Endothelial cell of umbilical vein (primary cell): ENCODE data around the gene IL17RD. TPM values are rescaled to one million over a fixed set of nuclear protein-coding genes. Genes with fewer than 3 reads are reported as not detected.

Experiments used
- BruUV-seq: library from RNA; stranded (reverse); fragments of 400-500 nt; replicated peaks from 2 replicates; lab custom pipeline; 2021; lab: Mats Ljungman, UMichigan
- CTCF ChIA-PET: fragments of 300-600, 350-600 bp; sonication (Branson Sonifier 250); formaldehyde crosslinking; loops from one replicate; lab custom pipeline; 2021; ENCODE audit warnings: antibody characterized with exemption, inconsistent platforms; lab: Charles Lee
- POLR2A ChIA-PET: fragments of 300-600, 350-600 bp; sonication (Branson Sonifier 250); formaldehyde crosslinking; loops from one replicate; lab custom pipeline; 2021; ENCODE audit warnings: antibody characterized with exemption, inconsistent platforms; lab: Charles Lee
- DNase-seq: peaks from one replicate; pipeline ENCODE4 v3.0.0-alpha.2; 2011; ENCODE audit warnings: low read depth, low spot score
- FAIRE-seq: peaks from 2 replicates; lab custom pipeline; 2011; peaks lifted over from hg19 to GRCh38; lab: Jason Lieb, UNC
- H2AFZ ChIP-seq: 2 replicates; pipeline ENCODE4 v1.6.0; 2012; ENCODE audit warnings: low read depth, low read length, control low read depth, inconsistent platforms
- H3K27ac ChIP-seq: 2 replicates; pipeline ENCODE4 v1.5.1; 2011; ENCODE audit warnings: low read depth, mild to moderate bottlenecking, control low read depth, low read length, moderate library complexity; ENCODE audit not compliant: insufficient read depth
- H3K27me3 ChIP-seq, 2 experiments: 2 replicates each; pipeline versions ENCODE4 v1.6.0 to v1.6.1; 2011; ENCODE audit warnings: low read length in 2 of 2, mixed read lengths in 1 of 2; ENCODE audit not compliant: control insufficient read depth in 2 of 2, insufficient read depth in 2 of 2
- H3K36me3 ChIP-seq, 2 experiments: 2 replicates in 1 of 2; 3 replicates in 1 of 2; pipeline ENCODE4 v1.5.1; 2011; ENCODE audit warnings: low read length in 2 of 2, mild to moderate bottlenecking in 1 of 2, moderate library complexity in 1 of 2; ENCODE audit not compliant: control insufficient read depth in 2 of 2, insufficient read depth in 2 of 2; ENCODE audit errors: extremely low read depth in 1 of 2
- H3K4me1 ChIP-seq: 3 replicates; pipeline ENCODE4 v1.5.1; 2011; ENCODE audit warnings: mild to moderate bottlenecking, low read length; ENCODE audit not compliant: control insufficient read depth, insufficient read depth; ENCODE audit errors: extremely low read depth
- H3K4me2 ChIP-seq: 2 replicates; pipeline ENCODE4 v1.6.1; 2011; ENCODE audit warnings: low read length, control low read depth, mixed read lengths; ENCODE audit not compliant: insufficient read depth
- H3K4me3 ChIP-seq, 3 experiments: fragments of 200-600 bp in 1 of 3; sonication (generic), shearing (Covaris generic) in 1 of 3; replicated peaks in 1 of 3; 2 replicates each; pipeline ENCODE4 v1.5.1; 2011 to 2016; ENCODE audit warnings: control low read depth in 3 of 3, low read length in 3 of 3, mild to moderate bottlenecking in 2 of 3, inconsistent platforms in 1 of 3, low read depth in 1 of 3, moderate library complexity in 1 of 3; ENCODE audit not compliant: insufficient read depth in 1 of 3
- H3K79me2 ChIP-seq: 2 replicates; pipeline ENCODE4 v1.6.0; 2012; ENCODE audit warnings: low read length, inconsistent platforms; ENCODE audit not compliant: control insufficient read depth, insufficient read depth
- H3K9ac ChIP-seq: replicated peaks from 2 replicates; pipeline ENCODE3; 2011; ENCODE audit warnings: low read length, control low read depth; ENCODE audit not compliant: insufficient read depth; ENCODE audit errors: extremely low read depth
- H3K9me1 ChIP-seq: replicated peaks from 3 replicates; pipeline ENCODE4 v1.6.0; 2011; ENCODE audit warnings: mild to moderate bottlenecking, low read length; ENCODE audit not compliant: control insufficient read depth, insufficient read depth; ENCODE audit errors: extremely low read depth
- H3K9me3 ChIP-seq: replicated peaks from 2 replicates; pipeline ENCODE4 v1.5.1; 2012; ENCODE audit warnings: low read length, inconsistent platforms; ENCODE audit not compliant: control insufficient read depth, insufficient read depth
- H4K20me1 ChIP-seq: replicated peaks from 2 replicates; pipeline ENCODE3; 2011; ENCODE audit warnings: mild to moderate bottlenecking, low read length; ENCODE audit not compliant: control insufficient read depth, insufficient read depth; ENCODE audit errors: extremely low read depth
- EZH2 ChIP-seq: IDR thresholded peaks from 2 replicates; pipeline ENCODE4 v1.6.1; 2012; ENCODE audit warnings: borderline replicate concordance, low read depth, mild to moderate bottlenecking, moderate library complexity, low read length, inconsistent platforms; ENCODE audit not compliant: severe bottlenecking
- FOS ChIP-seq: IDR thresholded peaks from 2 replicates; pipeline ENCODE4 v1.6.1; 2011; ENCODE audit warnings: mild to moderate bottlenecking, low read length, moderate library complexity, borderline replicate concordance; ENCODE audit not compliant: insufficient read depth
- JUN ChIP-seq: IDR thresholded peaks from 2 replicates; pipeline ENCODE4 v1.6.1; 2011; ENCODE audit warnings: borderline replicate concordance, low read depth; ENCODE audit not compliant: insufficient read length, insufficient read depth
- MYC ChIP-seq: IDR thresholded peaks from one replicate; pipeline ENCODE4 v1.6.1; 2011; ENCODE audit warnings: mild to moderate bottlenecking, low read depth, low read length
- POLR2AphosphoS5 ChIP-seq: IDR thresholded peaks from 2 replicates; pipeline ENCODE4 v1.6.1; 2012; ENCODE audit warnings: low read depth, mild to moderate bottlenecking, control low read depth, low read length, moderate library complexity; ENCODE audit not compliant: insufficient read depth
- dilution Hi-C: fragments of 300-500 bp; cut with MboI; formaldehyde crosslinking; loops from one replicate; pipeline ENCODE4 v1.15.0; 2019; ENCODE audit warnings: low sequenced_read_pairs; ENCODE audit not compliant: extremely low pct_ligation_motif_present
- intact Hi-C: fragments of 100-400 bp; cut with micrococcal nuclease; formaldehyde crosslinking; loops from one replicate; pipeline ENCODE4 v1.10.0; 2022
- polyA plus RNA-seq, 4 experiments: library from polyadenylated mRNA; depleted of rRNA in 3 of 4; stranded (reverse) in 3 of 4; unstranded in 1 of 4; fragments of >200 nt; gene quantifications; 2 replicates each; pipeline versions ENCODE4 v1.2.1 to v1.2.3, GENCODE V29; 2011 to 2012; ENCODE audit warnings: missing spikeins in 1 of 4
- total RNA-seq: library from RNA; stranded (reverse); gene quantifications from 2 replicates; pipeline ENCODE4 v1.2.3, GENCODE V29; 2021
- TF ChIP-seq, protein P1 (sequence below), 2 donors: IDR thresholded peaks; 1 replicate in 1 of 2; 2 replicates in 1 of 2; pipeline ENCODE4 v1.5.1; 2011; ENCODE audit warnings: low read length in 2 of 2, mild to moderate bottlenecking in 2 of 2, moderate library complexity in 2 of 2, control low read depth in 1 of 2, inconsistent platforms in 1 of 2, low read depth in 1 of 2; ENCODE audit not compliant: insufficient read depth in 1 of 2; ENCODE audit errors: extremely low read depth in 1 of 2

IL17RD gene
- total and polyA plus RNA-seq, 2 donors (not counting 3 experiments of a cell fraction or from before 2014, with no cell fraction given): 0.36 to 0.93 TPM

DNA sequence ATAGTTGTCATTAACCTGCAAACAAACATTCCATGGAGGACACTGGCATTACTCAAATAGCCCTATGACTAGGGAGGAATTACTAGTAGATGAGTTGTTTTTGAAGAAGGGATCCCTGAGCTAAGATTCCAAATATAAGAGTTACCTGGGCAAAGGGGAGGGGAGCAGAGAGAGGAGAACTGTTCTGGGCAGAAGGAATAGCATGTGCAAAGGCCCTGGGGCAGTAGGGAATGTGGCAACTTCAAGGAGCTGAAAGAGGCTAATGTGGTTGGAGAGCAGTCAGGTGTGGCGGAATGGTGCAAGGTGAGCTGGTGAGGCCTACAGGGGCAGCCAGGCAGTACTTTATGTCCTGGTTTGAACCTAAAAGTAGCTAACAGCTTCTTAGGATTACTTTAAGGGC is 5.8 kb upstream of the IL17RD start:
- FAIRE-seq: no peak
- TF ChIP-seq JUN: no peak
- TF ChIP-seq, protein P1, sequence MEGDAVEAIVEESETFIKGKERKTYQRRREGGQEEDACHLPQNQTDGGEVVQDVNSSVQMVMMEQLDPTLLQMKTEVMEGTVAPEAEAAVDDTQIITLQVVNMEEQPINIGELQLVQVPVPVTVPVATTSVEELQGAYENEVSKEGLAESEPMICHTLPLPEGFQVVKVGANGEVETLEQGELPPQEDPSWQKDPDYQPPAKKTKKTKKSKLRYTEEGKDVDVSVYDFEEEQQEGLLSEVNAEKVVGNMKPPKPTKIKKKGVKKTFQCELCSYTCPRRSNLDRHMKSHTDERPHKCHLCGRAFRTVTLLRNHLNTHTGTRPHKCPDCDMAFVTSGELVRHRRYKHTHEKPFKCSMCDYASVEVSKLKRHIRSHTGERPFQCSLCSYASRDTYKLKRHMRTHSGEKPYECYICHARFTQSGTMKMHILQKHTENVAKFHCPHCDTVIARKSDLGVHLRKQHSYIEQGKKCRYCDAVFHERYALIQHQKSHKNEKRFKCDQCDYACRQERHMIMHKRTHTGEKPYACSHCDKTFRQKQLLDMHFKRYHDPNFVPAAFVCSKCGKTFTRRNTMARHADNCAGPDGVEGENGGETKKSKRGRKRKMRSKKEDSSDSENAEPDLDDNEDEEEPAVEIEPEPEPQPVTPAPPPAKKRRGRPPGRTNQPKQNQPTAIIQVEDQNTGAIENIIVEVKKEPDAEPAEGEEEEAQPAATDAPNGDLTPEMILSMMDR (IDR thresholded peaks at IDR 0.05; ENCODE audit: extremely low read depth in 1 of 2, insufficient read depth in 1 of 2, low read depth in 1 of 2, low read length in 2 of 2): no peak
- no peak for TF ChIP-seq MYC
- no peak for TF ChIP-seq POLR2AphosphoS5
- TF ChIP-seq FOS: no peak
- TF ChIP-seq EZH2: no peak
- Histone ChIP-seq H3K36me3 (no peaks in the 10 kb centered on the region), H4K20me1 (no peaks in the 10 kb centered on the region), H3K9me1 (no peaks in the 10 kb centered on the region), H3K27me3 (peaks cover 32 to 37% of the 10 kb centered on the region in 2 experiments), H3K4me1 (no peaks in the 10 kb centered on the region), H3K9ac (no peak overlapping the region), H3K27ac (no peak overlapping the region), H2AFZ (no peak overlapping the region), H3K4me3 (no peak overlapping the region), H3K9me3 (no peaks in the 10 kb centered on the region), H3K79me2 (no peaks in the 10 kb centered on the region), H3K4me2 (no peak overlapping the region)
- CTCF ChIA-PET: interaction anchor here (0.7 to 3.3 kb wide), 12 partner anchors 8 to 226 kb away, joined by 3 to 20 read pairs (median 4); no protein-coding TSS in a partner anchor
- dilution Hi-C loops (no loop called here), intact Hi-C loops (loop anchor here (1.0 to 10.0 kb wide), 7 partner anchors 56 to 682 kb away; partner anchors contain the start of genes APPL1 and PDE12)
- POLR2A ChIA-PET: no interaction called here
- no peak for DNase-seq
- no TSS peak for BruUV-seq
